PC-9 (cell line): Measurements from ENCODE around the gene ADAMTS13.

Experiments used
- CTCF ChIP-seq: fragments of 200-600 bp; sonication (generic); conservative IDR thresholded peaks from 2 replicates; pipeline ENCODE4 v1.6.1; 2017; ENCODE audit warnings: mixed run types, antibody characterized with exemption, mild to moderate bottlenecking, moderate library complexity
- EZH2 ChIP-seq: fragments of 200-600 bp; sonication (generic); IDR thresholded peaks from 2 replicates; pipeline ENCODE4 v1.8.0; 2017; ENCODE audit warnings: antibody characterized with exemption, low read depth

GRCh38 chr9:133496861-133497842 is 75.0 kb downstream of the ADAMTS13 start:
- TF ChIP-seq CTCF, result no peak
- TF ChIP-seq EZH2, result no peak
